Hematopoietic multipotent progenitor cell treated with erythropoietin and hydrocortisone succinate and interleukin-3 and kit ligand, for 6 days (in vitro differentiated cells): ENCODE results near the gene NSD2.
A peak's percentile ranks its signal among the peaks of the same experiment; 100 is the strongest.

Source experiments
- DNase-seq: peaks from one replicate; pipeline ENCODE4 v3.0.0-alpha.2; 2015

The NSD2 gene

DNA sequence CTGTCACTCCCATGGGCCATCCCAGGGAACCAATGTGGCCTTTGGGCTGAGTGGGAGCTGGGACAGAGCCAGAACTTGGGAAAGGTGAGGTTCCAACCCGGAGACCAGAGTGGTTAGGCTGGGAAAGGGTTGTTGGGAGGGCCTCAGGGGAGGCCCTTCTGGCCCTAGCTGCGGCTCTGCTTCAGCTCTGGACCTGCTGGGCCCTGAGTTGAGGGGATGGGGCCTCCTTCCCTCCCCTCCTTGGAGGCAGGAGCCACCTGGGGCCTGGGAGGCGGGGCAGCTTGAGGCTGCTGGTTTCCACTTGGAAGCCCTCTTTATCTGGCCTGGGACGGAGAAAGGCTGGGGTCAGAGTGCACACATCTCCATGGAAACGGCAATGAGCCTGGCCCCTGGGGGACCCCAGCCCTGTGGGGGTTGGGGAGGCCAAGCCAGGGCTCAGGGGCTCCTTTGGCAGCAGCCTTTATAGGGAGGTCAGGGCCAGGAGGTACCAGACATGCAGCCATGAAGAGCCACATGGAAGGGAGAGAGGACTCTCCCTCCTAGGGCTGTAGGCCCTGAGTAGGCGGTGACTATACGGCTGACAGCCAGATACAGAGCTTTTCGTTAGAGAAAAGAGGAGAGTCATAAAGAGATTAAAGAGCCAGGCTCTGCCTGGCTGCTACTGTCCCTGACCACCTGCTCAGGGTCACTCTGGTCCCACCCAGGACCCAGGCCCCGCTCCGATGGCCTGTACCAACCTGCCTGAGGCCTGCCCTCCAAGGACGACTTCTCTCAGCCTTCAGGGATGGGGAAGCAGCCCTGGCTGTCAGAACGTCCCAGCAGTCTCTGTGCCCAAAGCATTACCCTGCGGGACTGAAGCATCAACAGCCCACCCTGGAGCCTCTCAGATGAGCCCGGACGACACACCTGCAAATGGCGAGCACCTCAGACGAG is 6.9 kb upstream of the NSD2 start:
- DNase-seq = no peak

DNA sequence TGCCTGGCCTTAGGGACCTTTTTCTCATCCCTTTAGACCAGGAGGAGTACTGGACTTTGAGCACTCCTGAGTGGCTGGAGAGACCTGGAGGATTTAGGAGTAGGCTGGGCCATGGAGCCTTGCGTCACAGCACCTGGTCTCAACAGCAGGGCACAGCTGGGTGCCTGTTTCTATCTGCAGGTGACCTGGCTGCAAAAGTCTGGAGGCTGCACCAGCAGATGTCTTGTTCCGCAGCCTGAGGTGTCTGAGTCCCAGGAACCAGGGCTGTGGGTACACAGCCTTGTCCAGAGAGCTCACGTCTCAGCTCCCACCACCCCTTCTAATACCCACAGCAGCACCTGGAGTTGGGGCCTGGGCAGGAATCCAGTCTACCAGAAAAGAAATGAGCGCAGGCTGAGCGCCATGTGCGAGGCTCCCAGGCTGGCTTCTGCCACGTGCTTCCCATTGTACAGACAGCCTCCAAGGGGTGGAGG is 5.0 kb upstream of the NSD2 start:
- no peak for DNase-seq

DNA sequence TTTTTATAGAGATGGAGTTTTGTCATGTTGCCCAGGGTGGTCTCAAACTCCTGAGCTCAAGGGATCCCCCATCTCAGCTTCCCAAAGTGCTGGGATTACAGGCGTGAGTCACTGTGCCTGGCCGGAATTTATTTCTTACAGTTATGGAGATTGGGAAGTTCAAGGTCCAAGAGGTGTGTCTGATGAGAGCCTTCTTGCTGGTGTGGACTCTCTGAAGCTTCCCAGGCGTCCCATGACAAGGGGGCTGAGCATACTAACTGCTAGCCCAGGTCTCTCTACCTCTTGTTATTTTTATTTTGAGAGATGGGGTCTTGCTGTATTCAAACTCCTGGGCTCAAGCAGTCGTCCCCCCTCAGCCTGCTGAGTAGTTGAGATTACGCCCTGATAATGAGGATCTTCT is 2.9 kb upstream of the NSD2 start:
- no peak for DNase-seq

GRCh38 chr4:1868912-1869311 is 2.3 kb upstream of the NSD2 start:
- DNase-seq = no peak

DNA sequence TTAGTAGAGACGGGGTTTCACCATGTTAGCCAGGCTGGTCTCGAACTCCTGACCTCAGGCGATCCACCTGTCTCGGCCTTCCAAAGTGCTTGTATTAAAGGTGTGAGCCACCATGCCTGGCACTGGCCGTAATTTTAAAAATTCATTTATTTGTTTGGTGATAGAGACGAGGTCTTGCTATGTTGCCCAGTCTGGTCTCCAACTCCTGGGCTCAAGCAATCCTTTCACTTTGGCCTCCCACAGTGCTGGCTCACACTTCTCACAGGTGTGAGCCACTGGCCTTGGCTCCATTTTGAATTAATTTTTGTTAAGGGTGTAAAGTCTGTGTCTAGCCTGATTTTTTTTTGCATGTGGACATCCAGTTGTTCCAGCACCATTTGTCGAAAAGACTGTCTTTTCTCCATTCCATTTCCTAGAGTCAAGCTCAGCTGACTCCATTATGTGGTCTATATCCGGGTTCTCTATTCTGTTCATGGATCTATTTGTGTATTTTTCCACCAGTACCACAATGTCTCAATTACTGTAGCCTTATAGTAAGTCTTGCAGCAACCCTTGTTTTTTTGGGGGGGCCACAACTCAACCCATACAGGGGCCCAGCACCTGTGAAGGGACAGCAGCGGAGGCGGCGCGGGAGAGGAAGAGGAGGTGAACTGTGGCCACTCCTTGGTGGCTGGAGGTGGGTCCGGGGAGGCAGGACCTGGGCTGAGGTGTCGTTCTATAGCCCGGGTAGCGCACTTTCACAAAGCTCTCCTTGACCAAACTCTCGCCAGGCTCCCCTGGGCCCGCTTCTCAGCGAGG is 1.5 kb upstream of the NSD2 start:
- DNase-seq = no peak

DNA sequence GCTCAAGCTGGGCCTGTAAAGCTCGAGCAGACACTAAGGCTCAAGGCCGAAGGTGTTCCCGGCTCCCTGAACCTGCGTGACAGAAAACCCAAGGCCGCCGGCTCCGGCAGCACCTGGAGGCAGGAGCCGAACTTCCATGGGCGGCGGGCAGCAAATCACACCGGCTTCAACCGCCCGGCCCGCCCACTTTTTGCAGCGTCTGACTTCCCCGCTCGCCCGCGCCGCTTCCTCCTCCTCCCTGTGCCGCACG is 940 bp upstream of the NSD2 start:
- DNase-seq = peak; percentile 92

- no peak for DNase-seq
Measured at GRCh38 chr4:1871471-1872021, 353 bp downstream of the NSD2 start.

GRCh38 chr4:1872870-1873269 is 1.7 kb downstream of the NSD2 start:
- DNase-seq = no peak

- DNase-seq = no peak
Measured at GRCh38 chr4:1873291-1873690, 2.1 kb downstream of the NSD2 start.

GRCh38 chr4:1873776-1874175 is 2.6 kb downstream of the NSD2 start:
- no peak for DNase-seq

- no peak for DNase-seq
Measured at GRCh38 chr4:1874201-1874600, 3.0 kb downstream of the NSD2 start.

DNA sequence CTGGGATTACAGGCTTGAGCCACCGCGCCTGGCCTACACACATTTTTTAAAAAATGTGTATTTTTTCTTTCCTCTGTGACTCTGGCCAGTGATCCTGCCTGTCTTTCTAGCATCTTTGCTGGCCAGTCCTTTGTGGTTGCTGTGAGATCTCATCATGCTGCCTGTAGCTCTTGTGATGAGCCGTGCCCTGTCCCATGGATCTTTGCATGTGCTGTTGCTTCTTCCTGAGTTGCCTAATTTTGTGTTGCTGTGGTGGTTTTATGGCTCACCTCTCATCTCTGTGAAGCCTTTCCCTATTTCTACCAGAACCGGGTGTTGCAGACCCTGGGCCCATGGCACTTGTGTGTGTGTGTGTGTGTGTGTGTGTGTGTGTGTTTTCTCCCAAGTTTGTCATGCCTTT is 8.3 kb downstream of the NSD2 start:
- peak; percentile 58 for DNase-seq

DNA sequence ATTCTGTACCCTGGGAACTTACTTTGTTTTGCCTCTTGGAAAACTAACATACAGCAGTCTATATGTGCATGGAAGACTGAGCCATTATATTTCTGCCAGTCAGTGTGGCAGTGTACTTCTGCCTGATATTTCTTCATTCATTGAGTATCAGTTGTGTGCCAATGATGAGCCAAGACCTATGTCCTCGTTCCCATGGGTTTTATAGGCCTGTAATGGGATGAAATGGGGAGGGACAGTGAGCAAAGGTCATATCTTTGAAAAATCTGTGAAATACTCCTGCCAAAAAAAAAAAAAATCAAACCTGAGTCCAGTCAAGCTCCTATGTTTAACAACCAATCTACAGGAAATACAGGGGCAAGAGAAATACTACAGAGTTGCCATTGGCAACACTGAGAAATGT is 9.1 kb downstream of the NSD2 start:
- DNase-seq = no peak

GRCh38 chr4:1882850-1883271 is 11.7 kb downstream of the NSD2 start:
- DNase-seq = peak; percentile 97

- DNase-seq = peak; percentile 50
Measured at GRCh38 chr4:1883583-1883982, 12.4 kb downstream of the NSD2 start.

DNA sequence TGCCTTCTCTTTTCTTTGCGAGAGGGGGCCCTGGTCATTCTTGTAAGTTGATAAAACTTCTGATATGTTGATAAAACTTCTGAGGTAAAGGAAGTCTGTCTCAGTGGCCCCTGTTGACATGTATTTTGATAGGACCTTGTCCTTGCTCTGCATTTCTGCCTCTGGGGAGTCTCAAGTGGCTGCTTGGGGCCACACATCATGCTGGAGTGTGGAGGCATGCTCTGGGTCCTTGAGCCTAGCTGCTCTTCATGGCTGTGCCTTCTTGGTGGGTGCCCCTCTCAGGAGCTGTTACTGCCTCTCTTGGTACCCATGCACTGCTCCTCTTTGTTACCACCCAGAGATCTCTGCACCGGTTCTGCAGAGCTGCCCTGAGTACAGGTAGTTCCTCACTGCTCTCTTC is 14.2 kb downstream of the NSD2 start:
- DNase-seq = no peak

GRCh38 chr4:1887052-1887451 is 15.9 kb downstream of the NSD2 start:
- DNase-seq = no peak

GRCh38 chr4:1890979-1891570 is 19.9 kb downstream of the NSD2 start:
- DNase-seq = no peak

GRCh38 chr4:1895971-1896657 is 24.9 kb downstream of the NSD2 start:
- no peak for DNase-seq

DNA sequence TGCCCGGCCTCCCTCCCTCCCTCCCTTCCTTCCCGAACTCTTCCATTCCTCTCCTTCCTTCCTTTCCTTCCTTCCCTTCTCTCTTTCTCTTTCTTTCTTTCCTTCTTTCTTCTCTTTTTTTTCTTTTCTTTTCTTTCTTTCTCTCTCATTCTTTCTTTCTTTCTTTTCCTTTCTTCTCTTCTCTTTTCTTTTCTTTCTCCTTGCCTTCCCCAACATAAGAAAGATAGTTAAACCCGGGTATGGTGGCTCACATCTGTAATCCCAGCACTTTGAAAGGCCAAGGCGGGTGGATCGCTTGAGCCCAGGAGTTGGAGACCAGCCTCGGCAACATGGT is 25.4 kb downstream of the NSD2 start:
- no peak for DNase-seq

DNA sequence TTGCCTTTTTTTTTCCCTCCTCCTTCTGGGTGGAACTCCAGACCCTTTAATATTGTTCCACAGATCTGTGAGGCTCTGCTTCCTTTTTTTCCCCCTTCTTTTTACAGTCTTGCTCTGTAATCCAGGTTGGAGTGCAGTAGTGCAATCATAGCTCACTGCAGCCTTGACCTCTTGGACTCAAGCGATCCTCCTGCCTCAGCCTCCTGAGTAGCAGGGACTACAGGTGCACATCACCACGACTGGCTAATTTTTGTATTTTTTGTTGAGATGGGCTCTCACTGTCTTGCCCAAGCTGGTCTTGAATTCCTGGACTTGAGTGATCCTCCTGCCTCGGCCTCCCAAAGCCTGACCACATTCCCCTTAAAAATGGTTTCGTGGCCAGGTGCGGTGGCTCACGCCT is 26.8 kb downstream of the NSD2 start:
- no peak for DNase-seq

- no peak for DNase-seq
Measured at GRCh38 chr4:1898681-1899080, 27.5 kb downstream of the NSD2 start.
